ENCODE results near the gene SFT2D1. TPM values are rescaled to one million over a fixed set of nuclear protein-coding genes. Genes with fewer than 3 reads are reported as not detected.

Gene SFT2D1
- total RNA-seq, 1 donor from 2014 or later, result 23.3 TPM

DNA sequence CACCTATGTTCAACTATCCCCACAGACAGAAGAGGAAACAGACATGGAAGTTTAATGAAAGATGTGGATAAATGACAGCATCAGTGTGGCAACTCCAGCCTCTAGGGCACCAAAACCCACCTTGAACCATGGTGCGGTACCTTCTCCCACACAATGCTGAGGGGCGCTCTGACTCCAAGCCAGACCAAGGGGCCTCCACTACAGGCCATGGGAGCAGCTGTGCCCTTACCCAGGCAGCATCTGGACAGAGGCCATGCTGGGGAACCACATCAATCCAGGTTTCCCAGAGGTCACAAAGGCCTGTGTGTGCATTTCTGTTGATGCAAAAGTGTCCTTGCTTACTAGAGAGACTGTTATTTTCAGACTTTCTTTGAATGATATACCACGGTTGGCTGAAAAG, 38.2 kb downstream of the SFT2D1 start:
- peaks cover 21% of the 10 kb centered on the region for H3K4me1 ChIP-seq
- DNase-seq (ENCODE audit: extremely low spot score in 2 of 2), result no peak
- TF ChIP-seq POLR2AphosphoS5 (IDR thresholded peaks at IDR 0.05; ENCODE audit: insufficient read depth in 1 of 2, low read depth in 1 of 2) (no peak), POLR2A (IDR thresholded peaks at IDR 0.05) (no peak)
- TF ChIP-seq, protein P1, sequence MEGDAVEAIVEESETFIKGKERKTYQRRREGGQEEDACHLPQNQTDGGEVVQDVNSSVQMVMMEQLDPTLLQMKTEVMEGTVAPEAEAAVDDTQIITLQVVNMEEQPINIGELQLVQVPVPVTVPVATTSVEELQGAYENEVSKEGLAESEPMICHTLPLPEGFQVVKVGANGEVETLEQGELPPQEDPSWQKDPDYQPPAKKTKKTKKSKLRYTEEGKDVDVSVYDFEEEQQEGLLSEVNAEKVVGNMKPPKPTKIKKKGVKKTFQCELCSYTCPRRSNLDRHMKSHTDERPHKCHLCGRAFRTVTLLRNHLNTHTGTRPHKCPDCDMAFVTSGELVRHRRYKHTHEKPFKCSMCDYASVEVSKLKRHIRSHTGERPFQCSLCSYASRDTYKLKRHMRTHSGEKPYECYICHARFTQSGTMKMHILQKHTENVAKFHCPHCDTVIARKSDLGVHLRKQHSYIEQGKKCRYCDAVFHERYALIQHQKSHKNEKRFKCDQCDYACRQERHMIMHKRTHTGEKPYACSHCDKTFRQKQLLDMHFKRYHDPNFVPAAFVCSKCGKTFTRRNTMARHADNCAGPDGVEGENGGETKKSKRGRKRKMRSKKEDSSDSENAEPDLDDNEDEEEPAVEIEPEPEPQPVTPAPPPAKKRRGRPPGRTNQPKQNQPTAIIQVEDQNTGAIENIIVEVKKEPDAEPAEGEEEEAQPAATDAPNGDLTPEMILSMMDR (IDR thresholded peaks at IDR 0.05), result no peak
- H3K36me3 ChIP-seq, result no peaks in the 10 kb centered on the region
- H3K9me3 ChIP-seq, result no peaks in the 10 kb centered on the region
- H3K27me3 ChIP-seq, result peaks cover 9% of the 10 kb centered on the region
- H3K27ac ChIP-seq, result no peak overlapping the region
- intact Hi-C loops (cut with DNase I), result no loop called here
- H3K4me3 ChIP-seq, result no peak overlapping the region

DNA sequence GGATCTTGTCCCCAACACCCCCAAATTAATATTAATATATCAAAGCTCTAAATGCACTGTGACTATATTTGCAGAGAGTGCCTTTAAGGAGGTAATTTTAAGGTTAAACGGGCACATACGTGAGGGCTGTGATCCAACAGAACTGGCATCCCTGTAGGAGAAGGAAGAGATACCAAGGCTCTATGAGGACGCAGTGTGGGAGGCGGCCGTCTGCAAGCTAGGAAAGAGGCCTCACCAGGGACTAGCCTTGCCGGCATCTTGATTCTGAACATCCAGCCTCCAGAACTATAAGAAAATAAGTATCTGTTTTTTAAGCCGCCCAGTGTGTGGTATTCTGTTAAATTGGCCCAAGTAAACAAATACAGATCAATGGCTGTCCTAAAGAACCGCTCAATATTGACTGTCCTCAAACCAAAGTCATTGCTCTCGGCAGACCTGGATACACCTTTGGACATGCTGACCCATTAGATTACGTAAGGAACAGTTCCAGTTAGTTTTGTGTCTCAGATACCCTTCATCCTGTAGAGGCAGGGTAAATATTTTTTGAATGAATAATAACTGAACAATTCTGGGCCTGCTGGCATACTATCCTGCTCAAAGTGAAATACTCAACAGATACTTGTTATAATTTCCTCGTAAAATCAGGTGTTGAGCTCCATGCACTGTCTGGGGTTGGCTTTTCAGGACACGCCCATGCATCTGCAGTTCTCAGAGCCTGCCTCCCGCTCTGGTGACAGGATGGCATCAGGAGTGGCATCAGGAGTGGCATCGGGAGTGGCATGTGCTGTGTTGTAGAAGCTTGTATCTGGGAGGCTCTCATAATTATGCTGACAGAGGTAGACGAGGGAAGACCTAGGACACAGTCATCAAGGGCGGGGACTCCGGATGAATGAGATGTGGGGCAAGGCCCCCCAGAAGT, 40.5 kb downstream of the SFT2D1 start:
- no peak overlapping the region for H3K27ac ChIP-seq
- no peak overlapping the region for H3K4me3 ChIP-seq
- intact Hi-C loops (cut with DNase I), result no loop called here
- H3K9me3 ChIP-seq, result no peaks in the 10 kb centered on the region
- DNase-seq (ENCODE audit: extremely low spot score in 2 of 2), result no peak
- H3K36me3 ChIP-seq, result no peaks in the 10 kb centered on the region
- peaks cover 6% of the 10 kb centered on the region for H3K27me3 ChIP-seq
- no peak for TF ChIP-seq POLR2AphosphoS5 (IDR thresholded peaks at IDR 0.05; ENCODE audit: insufficient read depth in 1 of 2, low read depth in 1 of 2)
- TF ChIP-seq, protein P1 (IDR thresholded peaks at IDR 0.05), result no peak
- TF ChIP-seq POLR2A (IDR thresholded peaks at IDR 0.05), result no peak
- H3K4me1 ChIP-seq, result peaks cover 3% of the 10 kb centered on the region

DNA sequence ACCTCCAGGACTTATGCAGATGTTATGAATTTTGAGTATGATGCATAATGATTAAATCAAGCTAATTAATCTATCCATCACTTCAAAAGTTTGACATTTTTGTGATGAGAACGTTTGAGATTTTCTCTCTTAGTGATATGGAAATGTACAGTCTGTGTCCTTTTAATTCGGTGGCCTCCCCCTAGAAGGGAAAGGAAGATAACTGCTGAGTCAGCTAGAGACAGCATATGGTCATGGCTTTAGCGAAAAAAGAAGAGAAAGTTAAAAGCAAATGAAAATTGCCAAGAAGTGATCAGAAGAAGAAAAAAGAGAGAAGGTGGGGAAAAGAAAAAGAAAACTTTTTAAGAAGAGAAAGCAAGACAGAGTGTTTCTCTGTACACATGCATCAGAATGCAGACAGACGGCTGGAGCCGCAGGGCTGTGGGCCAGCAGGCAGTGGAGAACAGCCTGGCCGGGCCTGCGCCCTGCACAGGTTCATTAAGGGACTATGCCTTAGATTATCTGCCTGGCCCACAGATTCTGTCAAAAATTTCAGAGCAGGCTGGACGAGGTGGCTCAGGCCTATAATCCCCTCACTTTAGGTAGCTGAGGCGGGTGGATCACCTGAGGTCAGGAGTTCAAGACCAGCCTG, 41.9 kb downstream of the SFT2D1 start:
- intact Hi-C loops (cut with DNase I), result no loop called here
- no peak for DNase-seq (ENCODE audit: extremely low spot score in 2 of 2)
- TF ChIP-seq, protein P1 (IDR thresholded peaks at IDR 0.05), result no peak
- TF ChIP-seq POLR2A (IDR thresholded peaks at IDR 0.05) (no peak), POLR2AphosphoS5 (IDR thresholded peaks at IDR 0.05; ENCODE audit: insufficient read depth in 1 of 2, low read depth in 1 of 2) (no peak)
- no peaks in the 10 kb centered on the region for H3K27me3 ChIP-seq
- H3K4me1 ChIP-seq, result no peaks in the 10 kb centered on the region
- H3K9me3 ChIP-seq, result no peaks in the 10 kb centered on the region
- no peaks in the 10 kb centered on the region for H3K36me3 ChIP-seq
- no peak overlapping the region for H3K4me3 ChIP-seq
- no peak overlapping the region for H3K27ac ChIP-seq

DNA sequence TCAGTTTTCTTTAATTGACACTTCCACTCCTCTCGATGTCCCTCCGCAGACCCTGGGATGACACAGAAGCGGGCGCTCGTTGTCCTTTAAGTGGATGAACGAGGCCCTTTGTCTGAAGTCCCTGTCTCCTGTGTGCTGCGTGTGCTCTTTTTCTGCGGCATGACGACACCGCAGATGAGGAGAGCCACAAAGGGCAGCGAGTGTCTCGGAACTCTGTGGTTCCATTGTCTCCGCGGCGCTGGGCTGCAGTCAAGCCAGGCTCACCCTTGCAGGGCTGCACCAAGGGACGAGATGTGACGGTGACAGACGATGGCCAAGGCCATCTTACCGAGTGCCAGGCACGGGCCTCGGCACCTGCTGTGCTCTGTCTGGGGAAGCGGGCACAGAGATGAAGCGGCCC, 44.7 kb downstream of the SFT2D1 start:
- no peaks in the 10 kb centered on the region for H3K27me3 ChIP-seq
- no peaks in the 10 kb centered on the region for H3K9me3 ChIP-seq
- TF ChIP-seq POLR2AphosphoS5 (IDR thresholded peaks at IDR 0.05; ENCODE audit: insufficient read depth in 1 of 2, low read depth in 1 of 2) (no peak), POLR2A (IDR thresholded peaks at IDR 0.05) (no peak)
- TF ChIP-seq, protein P1 (IDR thresholded peaks at IDR 0.05), result no peak
- no peaks in the 10 kb centered on the region for H3K36me3 ChIP-seq
- intact Hi-C loops (cut with DNase I), result no loop called here
- no peak for DNase-seq (ENCODE audit: extremely low spot score in 2 of 2)
- H3K4me1 ChIP-seq, result no peaks in the 10 kb centered on the region
- no peak overlapping the region for H3K4me3 ChIP-seq
- H3K27ac ChIP-seq, result no peak overlapping the region
